Measurements from ENCODE around the gene AKR7A2.

AKR7A2 gene

DNA sequence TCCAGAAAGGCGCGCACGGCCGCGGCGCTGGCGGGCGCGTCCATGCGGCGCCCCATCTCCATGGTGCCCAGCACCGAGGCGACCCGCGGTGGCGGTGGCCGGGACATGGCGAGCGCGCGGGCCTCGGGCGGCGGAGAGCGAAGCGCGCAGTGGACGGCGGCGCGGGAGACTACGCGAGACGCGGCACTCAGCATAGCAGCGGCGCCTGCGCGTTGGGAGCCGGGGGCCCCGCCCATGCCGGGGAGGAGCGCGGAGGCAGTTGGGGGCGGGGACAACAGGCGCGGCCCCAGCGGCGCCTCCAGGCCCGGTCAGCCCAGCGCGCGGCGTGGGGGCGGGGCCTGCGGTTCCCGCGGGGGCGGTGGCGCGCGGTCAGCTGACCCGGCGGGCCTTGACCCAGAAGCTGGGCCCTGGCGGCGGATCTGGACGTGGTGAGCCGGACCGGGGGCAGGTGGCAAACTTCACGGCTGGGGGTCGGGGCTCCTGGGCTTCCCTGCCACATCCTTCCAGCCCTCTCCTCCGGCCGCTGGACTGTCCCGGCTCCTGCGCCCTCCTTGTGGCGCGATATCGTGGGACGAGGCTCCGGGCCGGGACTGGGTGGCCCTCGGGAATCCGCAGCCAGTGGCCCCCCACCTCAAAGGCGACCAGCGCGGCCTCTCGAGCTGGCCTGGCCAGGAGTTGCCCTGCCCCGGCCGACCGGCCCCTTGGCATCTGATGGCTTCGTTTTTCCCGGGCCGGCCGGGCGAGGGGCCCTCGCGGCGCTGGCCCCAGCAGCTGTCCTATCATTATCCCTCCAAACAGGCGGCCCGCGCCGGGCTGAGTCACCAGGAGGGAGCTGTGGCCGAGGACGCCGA, at the start of gene AKR7A2, which contains the start of gene SLC66A1:
Gene AKR7A2 (minus strand): TSS at position 214 of the 851 bp plus-strand sequence. CDS start 20 bp downstream, at position 194.
Gene SLC66A1 (plus strand): TSS at position 396 of the 851 bp plus-strand sequence. CDS start 5,352 bp downstream, outside the sequence.
- Histone ChIP-seq H3K27ac (ENCODE audit: low read depth, low read length) (no peak within 1 kb of the TSS), H3K27me3 (ENCODE audit: low read length) (no peaks in the 10 kb centered on the region), H3K4me3 (ENCODE audit: insufficient read depth, low read length, poor library complexity, severe bottlenecking) (peak within 1 kb of the TSS; percentile 93), H2AFZ (ENCODE audit: low read depth, low read length, severe bottlenecking) (peak within 1 kb of the TSS; percentile 94), H3F3A (ENCODE audit: insufficient read depth) (peaks cover 7% of the 10 kb centered on the region; the same call in 1 of the 2 replicates), H3K9me3 (ENCODE audit: insufficient read depth, low read length) (no peaks in the 10 kb centered on the region), H3K9ac (ENCODE audit: low read length) (peak within 1 kb of the TSS; percentile 96), H3K4me2 (ENCODE audit: low read depth, low read length, poor library complexity, severe bottlenecking) (peak within 1 kb of the TSS; percentile 77), H3K9me2 (replicated peaks; ENCODE audit: insufficient read depth, low read length) (no peaks in the 10 kb centered on the region), H3K79me2 (ENCODE audit: insufficient read depth, low read length) (no peaks in the 10 kb centered on the region), H3K36me3 (ENCODE audit: low read length) (no peaks in the 10 kb centered on the region), H4K20me1 (ENCODE audit: low read depth, low read length) (no peaks in the 10 kb centered on the region)
- TF ChIP-seq, protein P1, sequence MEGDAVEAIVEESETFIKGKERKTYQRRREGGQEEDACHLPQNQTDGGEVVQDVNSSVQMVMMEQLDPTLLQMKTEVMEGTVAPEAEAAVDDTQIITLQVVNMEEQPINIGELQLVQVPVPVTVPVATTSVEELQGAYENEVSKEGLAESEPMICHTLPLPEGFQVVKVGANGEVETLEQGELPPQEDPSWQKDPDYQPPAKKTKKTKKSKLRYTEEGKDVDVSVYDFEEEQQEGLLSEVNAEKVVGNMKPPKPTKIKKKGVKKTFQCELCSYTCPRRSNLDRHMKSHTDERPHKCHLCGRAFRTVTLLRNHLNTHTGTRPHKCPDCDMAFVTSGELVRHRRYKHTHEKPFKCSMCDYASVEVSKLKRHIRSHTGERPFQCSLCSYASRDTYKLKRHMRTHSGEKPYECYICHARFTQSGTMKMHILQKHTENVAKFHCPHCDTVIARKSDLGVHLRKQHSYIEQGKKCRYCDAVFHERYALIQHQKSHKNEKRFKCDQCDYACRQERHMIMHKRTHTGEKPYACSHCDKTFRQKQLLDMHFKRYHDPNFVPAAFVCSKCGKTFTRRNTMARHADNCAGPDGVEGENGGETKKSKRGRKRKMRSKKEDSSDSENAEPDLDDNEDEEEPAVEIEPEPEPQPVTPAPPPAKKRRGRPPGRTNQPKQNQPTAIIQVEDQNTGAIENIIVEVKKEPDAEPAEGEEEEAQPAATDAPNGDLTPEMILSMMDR (IDR thresholded peaks at IDR 0.05; ENCODE audit: insufficient read depth, low read length, poor library complexity, severe bottlenecking), result no peak
- TF ChIP-seq EZH2phosphoT487 (conservative IDR thresholded peaks at IDR 0.05; ENCODE audit: low read length), result no peak

DNA sequence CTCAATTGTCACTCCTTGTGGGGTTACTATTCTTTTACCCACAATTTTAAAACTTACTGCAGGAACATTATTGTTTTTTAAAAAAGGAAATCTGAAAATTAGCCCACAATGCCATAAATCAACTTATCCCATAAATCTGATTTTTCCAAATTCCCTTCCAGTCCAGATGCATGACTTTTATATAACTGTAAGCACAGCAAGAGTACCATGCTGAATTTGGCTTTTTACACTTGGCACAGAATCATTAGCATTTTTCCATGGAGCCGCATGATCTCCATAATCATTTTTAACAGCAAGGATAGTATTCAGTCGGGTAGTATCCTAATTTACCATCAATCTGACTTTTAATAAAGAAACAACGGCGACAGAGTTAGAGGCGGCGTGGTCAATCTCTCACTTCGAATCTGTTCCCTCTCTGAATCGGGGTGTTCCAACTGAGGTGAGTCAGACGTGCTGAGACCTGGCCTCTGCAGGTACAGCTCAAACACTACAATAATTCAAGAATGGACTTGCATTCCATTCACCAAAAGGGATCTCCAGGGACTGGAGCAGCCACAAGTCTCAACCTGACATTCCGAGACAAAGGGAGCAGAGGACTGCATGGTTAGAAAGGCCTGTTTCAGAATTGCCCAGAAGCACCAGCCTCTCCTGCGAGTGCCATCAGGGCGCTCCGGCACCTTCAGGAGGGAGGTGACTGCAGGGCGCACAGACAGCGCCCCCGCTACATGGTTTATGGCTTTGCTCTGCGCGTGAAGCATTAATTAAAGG, 49.1 kb upstream of the AKR7A2 start:
- H3K9me3 ChIP-seq (ENCODE audit: insufficient read depth, low read length), result no peaks in the 10 kb centered on the region
- H3K27ac ChIP-seq (ENCODE audit: low read depth, low read length), result no peak overlapping the region
- H3K4me2 ChIP-seq (ENCODE audit: low read depth, low read length, poor library complexity, severe bottlenecking), result no peak overlapping the region
- no peaks in the 10 kb centered on the region for H4K20me1 ChIP-seq (ENCODE audit: low read depth, low read length)
- H3K4me3 ChIP-seq (ENCODE audit: insufficient read depth, low read length, poor library complexity, severe bottlenecking), result no peak overlapping the region
- H3K9ac ChIP-seq (ENCODE audit: low read length), result no peak overlapping the region
- H3K27me3 ChIP-seq (ENCODE audit: low read length), result no peaks in the 10 kb centered on the region
- H2AFZ ChIP-seq (ENCODE audit: low read depth, low read length, severe bottlenecking), result no peak overlapping the region
- no peak for TF ChIP-seq EZH2phosphoT487 (conservative IDR thresholded peaks at IDR 0.05; ENCODE audit: low read length)
- TF ChIP-seq, protein P1 (IDR thresholded peaks at IDR 0.05; ENCODE audit: insufficient read depth, low read length, poor library complexity, severe bottlenecking), result no peak
- H3K36me3 ChIP-seq (ENCODE audit: low read length), result no peaks in the 10 kb centered on the region
- H3K9me2 ChIP-seq (replicated peaks; ENCODE audit: insufficient read depth, low read length), result no peaks in the 10 kb centered on the region
- H3F3A ChIP-seq (ENCODE audit: insufficient read depth), result no peaks in the 10 kb centered on the region
- H3K79me2 ChIP-seq (ENCODE audit: insufficient read depth, low read length), result 0 out of 2 replicates have a peak, but pooled peaks cover 6% of the 10 kb centered on the region

DNA sequence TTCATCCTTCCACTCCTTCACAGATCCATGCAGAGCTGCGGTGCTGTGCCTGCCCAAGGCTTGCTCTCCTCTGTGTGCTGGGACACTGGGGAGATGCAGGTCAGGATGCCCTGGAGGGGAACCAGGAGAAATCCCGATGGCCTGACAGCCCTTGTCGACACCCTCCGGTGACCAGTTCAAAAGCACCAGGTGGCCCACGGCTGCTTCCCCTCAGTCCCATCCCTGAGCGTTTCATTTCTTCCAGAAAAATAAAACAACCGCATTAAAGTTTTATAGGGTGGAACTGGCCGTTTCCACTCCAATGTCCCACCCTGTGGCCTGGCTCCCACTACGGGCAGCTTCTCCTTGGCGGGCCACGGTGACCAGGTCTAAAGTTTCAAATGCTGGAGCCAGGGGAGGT, 48.5 kb upstream of the AKR7A2 start:
- Histone ChIP-seq H3K4me3 (ENCODE audit: insufficient read depth, low read length, poor library complexity, severe bottlenecking) (no peak overlapping the region), H2AFZ (ENCODE audit: low read depth, low read length, severe bottlenecking) (no peak overlapping the region), H3K27ac (ENCODE audit: low read depth, low read length) (no peak overlapping the region), H3K36me3 (ENCODE audit: low read length) (no peaks in the 10 kb centered on the region), H3F3A (ENCODE audit: insufficient read depth) (no peaks in the 10 kb centered on the region), H3K27me3 (ENCODE audit: low read length) (no peaks in the 10 kb centered on the region), H3K9me2 (replicated peaks; ENCODE audit: insufficient read depth, low read length) (no peaks in the 10 kb centered on the region), H3K9me3 (ENCODE audit: insufficient read depth, low read length) (no peaks in the 10 kb centered on the region), H3K9ac (ENCODE audit: low read length) (no peak overlapping the region), H4K20me1 (ENCODE audit: low read depth, low read length) (no peaks in the 10 kb centered on the region), H3K79me2 (ENCODE audit: insufficient read depth, low read length) (0 out of 2 replicates have a peak, but pooled peaks cover 6% of the 10 kb centered on the region), H3K4me2 (ENCODE audit: low read depth, low read length, poor library complexity, severe bottlenecking) (no peak overlapping the region)
- TF ChIP-seq EZH2phosphoT487 (conservative IDR thresholded peaks at IDR 0.05; ENCODE audit: low read length), result no peak
- TF ChIP-seq, protein P1 (IDR thresholded peaks at IDR 0.05; ENCODE audit: insufficient read depth, low read length, poor library complexity, severe bottlenecking), result no peak
